M059J (cell line): Measurements from ENCODE around the gene DDX52. TPM values are rescaled to one million over a fixed set of nuclear protein-coding genes. Genes with fewer than 3 reads are reported as not detected.
"Not testable (repeated sequence)": the region's sequence is repeated elsewhere in the genome, so short reads cannot be mapped to it uniquely, and the experiment has no call there.

Source experiments
- DNase-seq: peaks from one replicate; pipeline ENCODE4 v3.0.0-alpha.2; 2012; ENCODE audit warnings: low read depth
- total RNA-seq: library from RNA; depleted of rRNA; stranded (reverse); fragments of >200 nt; shearing (Covaris generic); gene quantifications from 2 replicates; pipeline ENCODE4 v1.2.3, GENCODE V29; 2014

The DDX52 gene
- total RNA-seq, 1 experiment from 2014 or later, result 31.7 TPM

GRCh38 chr17:37651849-37652248, 8.6 kb upstream of the DDX52 start:
- no peak for DNase-seq

- DNase-seq, result peak; percentile 60
Observed at GRCh38 chr17:37650419-37651003, 7.3 kb upstream of the DDX52 start.

GRCh38 chr17:37648555-37648954, 5.3 kb upstream of the DDX52 start:
- DNase-seq, result peak; percentile 84

GRCh38 chr17:37647856-37648255, 4.6 kb upstream of the DDX52 start:
- DNase-seq, result no peak

- peak; percentile 13 for DNase-seq
Observed at GRCh38 chr17:37643869-37644268, 623 bp upstream of the DDX52 start.

GRCh38 chr17:37642681-37643080, 565 bp downstream of the DDX52 start:
- peak; percentile 26 for DNase-seq

- no peak for DNase-seq
Observed at GRCh38 chr17:37640015-37640414, 3.2 kb downstream of the DDX52 start.

GRCh38 chr17:37637956-37638355, 5.3 kb downstream of the DDX52 start:
- DNase-seq, result no peak

GRCh38 chr17:37616430-37616829, 26.8 kb downstream of the DDX52 start:
- not testable (repeated sequence) for DNase-seq

- DNase-seq, result no peak
Observed at GRCh38 chr17:37614823-37615222, 28.4 kb downstream of the DDX52 start.

GRCh38 chr17:37614391-37614790, 28.9 kb downstream of the DDX52 start:
- peak; percentile 83 for DNase-seq

GRCh38 chr17:37610971-37611370, 32.3 kb downstream of the DDX52 start:
- no peak for DNase-seq

GRCh38 chr17:37610041-37610420, 33.2 kb downstream of the DDX52 start:
- not testable (repeated sequence) for DNase-seq

GRCh38 chr17:37609170-37610040, 33.8 kb downstream of the DDX52 start, which contains the start of gene SYNRG:
Gene SYNRG (minus strand): TSS chr17:37609418. CDS start chr17:37609355, 63 bp downstream.
- peak; percentile 96 for DNase-seq

GRCh38 chr17:37608351-37609169, 34.7 kb downstream of the DDX52 start:
- DNase-seq, result peak; percentile 55

GRCh38 chr17:37607637-37608331, 35.5 kb downstream of the DDX52 start:
- no peak for DNase-seq

GRCh38 chr17:37605813-37606505, 37.3 kb downstream of the DDX52 start:
- DNase-seq, result peak; percentile 69

GRCh38 chr17:37605081-37605480, 38.2 kb downstream of the DDX52 start:
- DNase-seq, result peak; percentile 43

- DNase-seq, result no peak
Observed at GRCh38 chr17:37604556-37604955, 38.7 kb downstream of the DDX52 start.

GRCh38 chr17:37598145-37598544, 45.1 kb downstream of the DDX52 start:
- DNase-seq, result no peak

GRCh38 chr17:37592291-37592690, 51.0 kb downstream of the DDX52 start:
- DNase-seq, result no peak
